Mesodermal cell (in vitro differentiated cells): Measurements from ENCODE around the gene TNFRSF8.
"Not testable (repeated sequence)": the region's sequence is repeated elsewhere in the genome, so short reads cannot be mapped to it uniquely, and the experiment has no call there.

ENCODE experiments used
- H3K27ac ChIP-seq: 2 replicates; pipeline ENCODE4 v1.7.0; 2013; ENCODE audit warnings: mild to moderate bottlenecking, low read depth, low read length, moderate library complexity; ENCODE audit not compliant: severe bottlenecking
- H3K36me3 ChIP-seq: 2 replicates; pipeline ENCODE4 v1.7.1; 2013; ENCODE audit warnings: mild to moderate bottlenecking, low read length, moderate library complexity; ENCODE audit not compliant: control insufficient read depth, insufficient read depth
- H3K4me1 ChIP-seq: one replicate; pipeline ENCODE4 v1.7.1; 2013; ENCODE audit warnings: mild to moderate bottlenecking, low read length; ENCODE audit not compliant: insufficient read depth, control insufficient read depth, poor library complexity, severe bottlenecking
- H3K4me3 ChIP-seq: 2 replicates; pipeline ENCODE4 v1.7.0; 2013; ENCODE audit warnings: low read length, control low read depth, mild to moderate bottlenecking; ENCODE audit not compliant: insufficient read depth, poor library complexity, severe bottlenecking; ENCODE audit errors: extremely low read depth
- H3K9me3 ChIP-seq: 2 replicates; pipeline ENCODE4 v1.7.1; 2013; ENCODE audit warnings: mild to moderate bottlenecking, low read length, moderate library complexity; ENCODE audit not compliant: control insufficient read depth
- WGBS, 2 experiments: methylation state at CpG; one replicate each; pipeline ENCODE4 v1.1.5; 2013; ENCODE audit warnings: missing lambda C conversion rate in 2 of 2; ENCODE audit not compliant: insufficient coverage in 2 of 2; 5-methylcytosine and 5-hydroxymethylcytosine counted together

TNFRSF8 gene

GRCh38 chr1:12104417-12104816, 41.3 kb downstream of the TNFRSF8 start:
- no peak overlapping the region for H3K4me3 ChIP-seq
- no peaks in the 10 kb centered on the region for H3K4me1 ChIP-seq
- no peaks in the 10 kb centered on the region for H3K9me3 ChIP-seq
- no peaks in the 10 kb centered on the region for H3K36me3 ChIP-seq
- WGBS, 2 experiments, result 91 to 95% methylated on average over 13 of the region's 13 CpGs
- H3K27ac ChIP-seq, result no peak overlapping the region

GRCh38 chr1:12106153-12106552, 43.0 kb downstream of the TNFRSF8 start:
- Histone ChIP-seq H3K36me3 (no peaks in the 10 kb centered on the region), H3K4me3 (no peak overlapping the region), H3K27ac (no peak overlapping the region), H3K9me3 (no peaks in the 10 kb centered on the region), H3K4me1 (no peaks in the 10 kb centered on the region)
- WGBS, 2 experiments, result 81 to 96% methylated on average over 5 of the region's 5 CpGs

GRCh38 chr1:12106861-12107260, 43.8 kb downstream of the TNFRSF8 start:
- H3K4me3 ChIP-seq, H3K4me1 ChIP-seq, H3K9me3 ChIP-seq, H3K36me3 ChIP-seq, H3K27ac ChIP-seq: not testable (repeated sequence)
- 85 to 88% methylated on average over 8 to 9 of the region's 9 CpGs for WGBS, 2 experiments

GRCh38 chr1:12107718-12108117, 44.6 kb downstream of the TNFRSF8 start:
- no peaks in the 10 kb centered on the region for H3K4me1 ChIP-seq
- H3K36me3 ChIP-seq, result no peaks in the 10 kb centered on the region
- H3K27ac ChIP-seq, result no peak overlapping the region
- no peaks in the 10 kb centered on the region for H3K9me3 ChIP-seq
- 97 to 100% methylated on average over 11 to 12 of the region's 13 CpGs for WGBS, 2 experiments
- no peak overlapping the region for H3K4me3 ChIP-seq

GRCh38 chr1:12109901-12110300, 46.8 kb downstream of the TNFRSF8 start:
- Histone ChIP-seq H3K4me3 (no peak overlapping the region), H3K36me3 (no peaks in the 10 kb centered on the region), H3K9me3 (no peaks in the 10 kb centered on the region), H3K4me1 (no peaks in the 10 kb centered on the region), H3K27ac (no peak overlapping the region)
- 90 to 98% methylated on average over 7 to 9 of the region's 10 CpGs for WGBS, 2 experiments

DNA sequence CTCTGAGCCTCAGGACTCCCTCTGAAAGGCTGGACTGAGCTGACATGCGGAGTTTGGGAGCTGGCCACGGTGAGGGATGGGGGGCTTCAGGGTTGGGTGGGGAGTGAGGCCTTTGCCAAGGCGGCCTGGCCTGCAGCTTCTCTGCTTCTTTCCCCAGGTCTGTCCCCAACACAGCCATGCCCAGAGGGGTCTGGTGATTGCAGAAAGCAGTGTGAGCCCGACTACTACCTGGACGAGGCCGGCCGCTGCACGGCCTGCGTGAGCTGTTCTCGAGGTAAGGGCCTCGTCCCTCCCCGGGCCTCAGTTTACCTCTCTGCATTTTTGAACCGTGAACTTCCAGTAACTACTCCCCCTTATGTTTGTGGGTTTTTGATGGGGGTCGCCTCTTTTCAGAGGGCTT, 48.6 kb downstream of the TNFRSF8 start:
- Histone ChIP-seq H3K27ac (no peak overlapping the region), H3K36me3 (no peaks in the 10 kb centered on the region), H3K4me3 (no peak overlapping the region), H3K9me3 (no peaks in the 10 kb centered on the region), H3K4me1 (no peaks in the 10 kb centered on the region)
- WGBS, 2 experiments, result 90 to 93% methylated on average over 8 to 10 of the region's 14 CpGs

GRCh38 chr1:12112711-12113161, 49.6 kb downstream of the TNFRSF8 start:
- H3K9me3 ChIP-seq, result no peaks in the 10 kb centered on the region
- H3K27ac ChIP-seq, result peak overlapping the region; percentile 10
- no peak overlapping the region for H3K4me3 ChIP-seq
- H3K36me3 ChIP-seq, result no peaks in the 10 kb centered on the region
- no peaks in the 10 kb centered on the region for H3K4me1 ChIP-seq
- 92 to 94% methylated on average over 3 to 4 of the region's 5 CpGs for WGBS, 2 experiments

DNA sequence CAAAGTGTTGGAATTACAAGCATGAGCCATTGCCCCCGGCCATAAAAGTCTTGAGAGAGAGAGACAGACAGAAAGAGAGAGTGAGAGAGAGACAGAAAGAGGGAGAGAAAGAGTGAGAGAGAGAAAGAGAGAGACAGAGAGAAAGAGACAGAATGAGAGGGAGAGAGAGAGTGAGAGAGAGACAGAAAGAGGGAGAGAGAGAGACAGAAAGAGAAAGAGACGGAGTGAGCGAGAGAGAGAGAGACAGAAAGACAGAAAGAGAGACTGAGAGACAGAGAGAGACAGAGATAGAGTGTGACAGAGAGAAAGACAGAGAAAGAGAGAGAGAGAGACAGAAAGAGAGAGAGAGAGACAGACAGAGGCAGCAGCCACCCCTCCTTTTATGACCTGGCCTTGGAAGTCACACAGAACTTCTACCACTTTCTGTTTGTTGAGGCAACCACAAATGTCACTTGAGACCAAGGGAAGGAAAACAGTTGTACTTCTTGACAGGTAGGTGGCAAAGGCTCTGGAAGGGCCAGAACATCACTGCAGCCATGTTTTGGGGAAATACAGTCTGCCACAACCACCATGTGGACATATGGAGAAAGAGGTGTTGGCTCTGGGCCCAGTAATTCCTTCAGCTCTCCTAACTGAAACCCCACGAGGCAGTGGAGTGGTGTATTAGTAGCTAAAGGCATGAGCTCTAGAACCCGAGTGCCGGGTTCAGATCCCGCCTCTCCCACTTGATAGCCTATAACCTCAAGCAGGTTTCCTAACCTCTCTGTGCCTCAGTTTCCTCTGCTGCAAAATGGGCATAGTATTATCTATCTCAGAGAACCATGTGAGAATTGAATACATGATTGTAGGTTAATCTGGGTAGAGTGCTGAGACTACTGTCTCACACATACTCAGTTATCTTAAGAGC, 50.6 kb downstream of the TNFRSF8 start:
- WGBS, 2 experiments, result 84 to 93% methylated on average over 3 to 4 of the region's 7 CpGs
- H3K9me3 ChIP-seq, result no peaks in the 10 kb centered on the region
- no peaks in the 10 kb centered on the region for H3K4me1 ChIP-seq
- H3K4me3 ChIP-seq, result no peak overlapping the region
- H3K36me3 ChIP-seq, result no peaks in the 10 kb centered on the region
- no peak overlapping the region for H3K27ac ChIP-seq

DNA sequence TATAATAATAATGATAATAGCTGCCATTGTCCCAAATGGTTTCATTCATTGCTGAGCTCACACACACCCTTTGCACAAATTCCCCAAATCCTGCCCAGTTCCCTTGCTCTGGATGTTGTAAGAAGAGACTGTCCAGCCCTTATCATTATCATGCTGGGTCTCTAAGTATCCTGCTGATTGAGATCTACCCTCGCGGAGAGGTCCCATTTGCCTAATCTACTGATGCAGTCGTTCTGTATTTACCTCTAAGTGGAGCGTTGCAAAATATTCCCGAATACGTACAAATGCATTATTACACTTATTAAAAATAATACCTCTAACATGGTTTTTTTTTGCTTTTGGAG, 51.2 kb downstream of the TNFRSF8 start:
- no peaks in the 10 kb centered on the region for H3K4me1 ChIP-seq
- H3K9me3 ChIP-seq, result no peaks in the 10 kb centered on the region
- no peak overlapping the region for H3K27ac ChIP-seq
- H3K4me3 ChIP-seq, result no peak overlapping the region
- H3K36me3 ChIP-seq, result no peaks in the 10 kb centered on the region
- WGBS, 2 experiments, result 95 to 100% methylated on average over 2 to 3 of the region's 6 CpGs

DNA sequence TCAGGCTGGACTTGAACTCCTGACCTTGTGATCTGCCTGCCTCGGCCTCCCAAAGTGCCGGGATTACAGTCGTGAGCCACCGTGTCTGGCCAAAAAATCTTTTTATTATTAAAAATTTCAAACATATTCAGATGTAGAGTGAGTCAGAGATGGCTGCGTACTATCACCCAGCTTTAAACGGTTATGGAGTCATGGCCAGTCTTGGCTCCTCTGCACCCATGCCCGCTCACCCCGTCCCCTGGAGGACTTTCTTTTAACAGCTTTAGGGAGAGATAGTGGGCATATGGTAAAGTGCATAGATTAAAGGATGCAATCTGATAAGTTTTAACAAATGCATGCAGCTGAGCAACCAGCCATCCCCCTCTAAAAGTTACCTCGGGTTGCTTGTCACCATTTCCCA, 51.8 kb downstream of the TNFRSF8 start:
- Histone ChIP-seq H3K36me3 (no peaks in the 10 kb centered on the region), H3K4me3 (no peak overlapping the region), H3K9me3 (no peaks in the 10 kb centered on the region), H3K4me1 (no peaks in the 10 kb centered on the region), H3K27ac (no peak overlapping the region)
- 86 to 96% methylated on average over 5 to 6 of the region's 9 CpGs for WGBS, 2 experiments

DNA sequence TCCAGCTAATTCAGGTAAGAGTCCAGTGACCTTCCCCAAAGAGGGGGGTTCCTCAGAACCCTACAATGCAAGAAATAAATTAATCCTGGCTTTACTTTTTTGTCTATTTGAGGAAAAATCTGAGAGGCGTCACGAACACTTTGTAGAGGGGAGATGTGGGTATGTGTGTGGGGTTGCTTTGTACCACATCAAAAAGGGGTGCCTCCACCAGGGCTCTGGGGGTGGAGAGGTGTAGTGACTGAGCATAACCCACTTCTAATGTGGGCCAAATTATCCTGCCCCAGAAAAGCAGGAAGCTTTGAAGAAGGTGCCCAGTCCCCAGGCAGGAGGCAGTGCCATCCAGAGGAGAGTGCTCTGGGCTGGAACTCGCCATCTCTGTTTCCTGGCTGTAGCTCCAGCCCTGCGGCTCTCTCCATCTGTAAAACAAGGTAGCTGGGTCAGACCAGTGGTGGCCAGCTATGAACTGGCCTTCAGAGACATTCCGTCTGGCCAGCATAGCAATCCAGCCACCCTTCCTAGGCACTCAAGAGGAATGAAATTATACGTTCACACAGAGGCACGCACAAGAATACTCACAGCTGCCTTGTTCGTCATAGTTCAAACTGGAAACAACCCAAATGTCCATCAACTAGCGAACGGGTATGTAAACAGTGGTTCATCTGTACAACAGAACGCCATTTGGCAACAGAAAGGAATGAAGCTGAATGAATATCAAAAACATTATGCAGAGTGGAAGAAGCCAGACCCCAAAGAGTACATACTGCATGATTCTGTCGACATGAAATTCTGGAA, 58.3 kb downstream of the TNFRSF8 start:
- WGBS, 2 experiments, result 93% methylated on average over 6 to 9 of the region's 12 CpGs
- Histone ChIP-seq H3K4me1 (peaks cover 6% of the 10 kb centered on the region), H3K27ac (no peak overlapping the region), H3K36me3 (no peaks in the 10 kb centered on the region), H3K9me3 (no peaks in the 10 kb centered on the region), H3K4me3 (no peak overlapping the region)
